ENCODE data around the gene GPR31.
"Not testable (repeated sequence)": the region's sequence is repeated elsewhere in the genome, so short reads cannot be mapped to it uniquely, and the experiment has no call there.

GPR31 gene

GRCh38 chr6:167157863-167158262 is at the start of gene GPR31:
Gene GPR31, minus strand, starts transcription at chr6:167157980. Its CDS starts 149 bp downstream, at chr6:167157831.
- in situ Hi-C loops (cut with MboI; ENCODE audit: low sequenced_read_pairs): no loop called here

DNA sequence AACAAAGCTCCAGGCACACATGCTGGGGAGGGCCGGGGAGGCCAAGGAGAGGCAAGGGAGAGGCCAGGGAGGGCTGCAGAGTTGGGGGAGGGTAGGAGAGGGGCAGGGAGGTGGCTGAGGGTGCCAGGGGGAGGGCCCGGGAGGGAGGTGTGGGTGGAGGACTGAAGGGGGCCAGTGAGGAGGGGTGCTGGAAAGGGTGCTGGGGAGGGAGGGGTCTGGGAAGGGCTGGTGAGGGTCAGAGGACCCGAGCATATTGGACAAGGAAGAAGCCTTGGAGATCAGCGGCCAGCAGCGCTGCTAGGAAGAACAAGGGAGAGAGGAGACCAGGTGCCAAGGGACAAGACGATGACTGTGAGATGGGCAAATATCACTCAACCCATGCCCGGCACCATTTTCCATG is 49.7 kb upstream of the GPR31 start:
- in situ Hi-C loops (cut with MboI; ENCODE audit: low sequenced_read_pairs): no loop called here

GRCh38 chr6:167205316-167205715 is 47.5 kb upstream of the GPR31 start:
- in situ Hi-C loops (cut with MboI; ENCODE audit: low sequenced_read_pairs): not testable (repeated sequence)

- in situ Hi-C loops (cut with MboI; ENCODE audit: low sequenced_read_pairs): not testable (repeated sequence)
These were observed 46.2 kb upstream of the GPR31 start for GRCh38 chr6:167204059-167204348.

- in situ Hi-C loops (cut with MboI; ENCODE audit: low sequenced_read_pairs): not testable (repeated sequence)
These were observed 45.7 kb upstream of the GPR31 start for GRCh38 chr6:167203261-167204058.

- in situ Hi-C loops (cut with MboI; ENCODE audit: low sequenced_read_pairs): not testable (repeated sequence)
These were observed 44.8 kb upstream of the GPR31 start for GRCh38 chr6:167202613-167203012.

DNA sequence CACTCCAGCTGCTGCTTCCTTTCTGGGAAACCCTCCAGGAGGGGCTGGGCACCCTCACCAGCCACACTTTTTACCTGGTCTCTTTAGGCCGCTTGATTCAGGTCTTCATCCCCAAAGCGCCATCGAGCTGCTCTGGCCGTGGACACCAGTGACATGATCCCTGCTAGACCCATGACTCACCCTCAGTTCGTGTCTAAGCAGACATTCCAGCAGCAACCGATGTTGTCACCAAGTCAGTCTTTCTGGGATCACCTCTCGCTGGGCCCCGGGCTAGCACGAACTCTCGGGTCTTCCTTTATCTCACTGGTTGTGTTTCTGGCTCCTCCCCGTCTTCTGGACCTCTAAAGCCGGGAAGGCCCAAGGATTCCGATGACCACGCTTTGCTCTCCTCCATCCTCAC is 43.0 kb upstream of the GPR31 start:
- in situ Hi-C loops (cut with MboI; ENCODE audit: low sequenced_read_pairs): no loop called here

DNA sequence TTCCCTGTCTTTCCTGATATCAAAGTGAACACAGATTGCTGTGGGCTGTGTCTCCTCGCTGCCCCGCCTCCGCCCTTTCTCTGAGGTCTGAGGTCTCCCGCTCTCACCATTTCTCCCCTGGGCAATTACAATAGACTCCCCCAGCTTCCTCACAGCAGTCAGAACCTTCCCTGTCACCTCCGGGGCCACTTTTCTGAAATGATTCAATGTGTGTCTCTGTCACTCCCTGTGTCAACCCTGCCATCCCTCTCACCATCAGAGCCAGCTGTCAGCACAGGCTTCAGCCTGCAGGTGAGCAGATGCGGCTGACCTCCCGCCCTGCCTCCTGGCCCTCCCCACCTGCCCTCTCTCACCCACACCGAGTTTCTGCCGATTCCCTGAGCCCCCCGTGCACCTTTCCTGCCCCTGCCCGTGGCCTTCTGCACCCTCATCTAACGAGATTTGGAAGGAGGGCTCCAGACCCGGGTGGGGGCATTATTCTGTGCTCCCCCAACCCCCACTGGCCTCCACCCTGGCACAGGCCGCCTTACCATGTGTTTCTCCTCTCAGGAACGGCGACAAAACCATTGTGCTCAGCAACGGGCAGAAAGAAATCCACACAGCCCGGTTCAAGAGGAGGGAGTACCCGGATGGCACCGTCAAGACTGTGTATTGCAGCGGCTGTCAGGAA is 38.3 kb upstream of the GPR31 start:
- in situ Hi-C loops (cut with MboI; ENCODE audit: low sequenced_read_pairs): not testable (repeated sequence)

DNA sequence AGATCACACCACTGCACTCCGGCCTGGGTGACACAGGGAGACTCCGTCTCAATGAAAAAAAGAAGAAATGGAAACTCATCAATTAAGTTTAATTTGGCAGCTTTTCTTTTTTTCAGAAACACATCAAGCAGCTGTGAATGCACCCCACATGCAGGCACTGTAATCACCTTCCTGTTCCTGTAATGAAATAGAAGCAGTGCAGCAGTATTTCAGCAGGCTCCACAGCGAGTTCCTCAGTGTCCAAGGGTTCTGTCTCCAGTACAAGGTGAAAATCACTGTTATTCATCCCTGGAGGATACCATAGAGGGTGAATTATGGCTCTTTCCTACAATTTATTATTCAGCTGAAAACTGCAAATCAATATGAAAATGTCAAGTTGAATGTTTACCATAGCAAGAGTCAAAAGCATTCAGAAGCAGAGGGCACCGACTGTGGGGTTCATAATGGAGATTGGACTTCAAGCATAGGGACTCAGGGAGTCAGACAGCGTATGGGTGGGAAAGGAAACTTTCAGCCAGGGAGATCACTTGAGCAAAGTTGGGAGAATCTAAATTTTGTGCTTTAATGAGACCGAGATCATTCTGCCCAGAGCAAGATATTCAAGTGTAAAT is 35.8 kb upstream of the GPR31 start:
- in situ Hi-C loops (cut with MboI; ENCODE audit: low sequenced_read_pairs): not testable (repeated sequence)

DNA sequence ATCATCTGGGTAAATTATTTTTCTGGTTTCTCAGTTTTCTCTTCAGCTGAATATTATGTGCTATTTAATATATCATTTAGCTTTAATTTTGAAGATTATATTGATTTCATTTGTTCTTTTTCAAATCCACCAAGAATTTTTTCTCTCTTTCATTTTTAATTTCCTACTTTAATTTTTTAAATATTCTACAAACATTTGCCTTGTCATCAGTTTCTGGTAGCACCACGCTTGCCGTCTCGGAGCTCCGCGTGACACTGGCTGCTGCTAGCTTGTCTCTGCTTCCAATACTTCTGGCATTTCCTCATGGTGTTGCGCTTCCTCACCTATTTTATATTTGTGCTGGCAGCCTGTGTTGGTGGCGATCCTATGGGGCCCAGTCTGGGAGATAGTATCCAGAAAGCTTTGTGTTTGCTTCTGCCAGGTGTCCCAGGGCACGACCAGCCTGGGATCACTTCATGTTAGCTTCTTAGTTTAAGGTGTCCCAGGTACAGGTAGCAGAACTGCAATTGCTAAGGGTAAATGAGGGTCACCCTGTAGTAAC is 33.3 kb upstream of the GPR31 start:
- in situ Hi-C loops (cut with MboI; ENCODE audit: low sequenced_read_pairs): not testable (repeated sequence)

- in situ Hi-C loops (cut with MboI; ENCODE audit: low sequenced_read_pairs): not testable (repeated sequence)
These were observed 29.5 kb upstream of the GPR31 start for GRCh38 chr6:167187275-167187674.

- in situ Hi-C loops (cut with MboI; ENCODE audit: low sequenced_read_pairs): not testable (repeated sequence)
These were observed 27.3 kb upstream of the GPR31 start for GRCh38 chr6:167185101-167185500.

GRCh38 chr6:167182913-167183314 is 25.1 kb upstream of the GPR31 start:
- in situ Hi-C loops (cut with MboI; ENCODE audit: low sequenced_read_pairs): not testable (repeated sequence)

DNA sequence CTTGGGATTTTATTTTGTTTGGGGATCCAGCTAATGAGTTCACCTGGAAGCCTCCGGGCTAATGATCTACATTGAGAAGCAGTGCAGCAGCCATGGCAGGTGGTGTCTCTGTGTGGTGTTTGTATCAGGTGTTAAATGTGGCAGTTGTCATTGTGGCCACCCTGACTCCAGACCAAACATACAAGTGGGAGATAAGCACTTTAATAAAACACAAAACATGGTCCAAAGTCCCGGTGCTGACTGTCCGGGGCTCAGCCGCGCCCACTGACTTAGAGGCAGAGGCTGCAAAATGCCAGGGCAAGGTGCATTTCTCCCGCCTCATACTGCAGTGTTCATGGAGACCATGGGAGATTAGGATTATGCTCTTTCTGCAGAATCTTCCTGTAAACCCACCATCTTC is 23.6 kb upstream of the GPR31 start:
- in situ Hi-C loops (cut with MboI; ENCODE audit: low sequenced_read_pairs): not testable (repeated sequence)

GRCh38 chr6:167180086-167180485 is 22.3 kb upstream of the GPR31 start:
- in situ Hi-C loops (cut with MboI; ENCODE audit: low sequenced_read_pairs): not testable (repeated sequence)

DNA sequence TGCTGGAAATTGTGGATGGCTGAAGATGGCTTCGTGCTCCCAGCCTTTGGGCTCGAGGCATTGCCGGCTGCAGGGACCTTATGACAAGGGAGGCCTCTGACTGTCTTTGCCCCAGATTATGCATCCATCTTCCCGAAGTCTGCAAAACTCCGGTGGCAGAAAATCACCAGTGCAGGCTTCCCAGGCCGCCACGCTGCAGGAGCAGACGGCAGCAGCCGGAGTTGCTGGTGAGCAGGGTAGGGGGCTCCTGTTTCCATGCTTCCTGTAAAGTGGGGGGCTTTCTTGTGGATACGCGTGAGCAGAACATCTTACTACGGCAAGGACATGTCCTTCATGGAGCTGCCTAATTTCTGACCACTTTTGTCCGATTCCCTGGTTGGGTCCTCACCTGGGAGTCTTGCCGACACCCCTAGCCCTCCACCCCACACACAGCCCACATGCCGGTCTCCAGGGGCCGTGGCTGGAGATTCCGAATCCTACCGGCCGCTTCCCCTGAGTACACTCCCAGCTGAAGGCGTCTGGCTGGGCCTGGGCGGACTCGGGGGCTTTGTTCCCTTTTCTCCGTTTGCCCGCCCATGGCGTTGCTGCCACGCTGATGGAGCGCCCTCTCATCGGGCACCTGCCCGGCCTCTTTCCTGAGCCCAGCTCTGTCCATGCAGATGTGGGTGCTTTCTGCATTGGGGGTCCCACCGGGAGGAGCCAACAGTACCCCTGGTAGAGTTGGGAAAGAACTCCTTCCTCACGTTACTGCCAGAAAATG is 21.3 kb upstream of the GPR31 start:
- in situ Hi-C loops (cut with MboI; ENCODE audit: low sequenced_read_pairs): not testable (repeated sequence)

DNA sequence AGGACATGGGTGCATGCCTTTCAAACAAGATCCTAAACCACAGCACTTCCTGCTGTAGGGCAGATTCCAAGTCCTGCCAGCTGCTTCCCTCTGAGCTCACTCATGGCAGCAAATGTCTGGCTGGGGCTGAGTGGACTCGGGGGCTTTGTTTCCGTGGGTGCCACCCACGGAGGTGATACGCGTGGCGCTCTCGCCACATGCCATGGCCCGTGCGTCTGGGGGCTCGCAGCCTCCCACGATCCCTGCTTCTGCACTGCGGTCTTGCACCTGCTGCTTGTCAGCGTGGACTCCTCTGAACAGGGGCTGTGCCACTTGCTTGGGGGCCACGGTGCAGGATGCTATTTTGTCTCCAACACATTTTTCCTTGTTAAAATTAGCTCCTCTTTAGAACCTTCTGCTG is 19.5 kb upstream of the GPR31 start:
- in situ Hi-C loops (cut with MboI; ENCODE audit: low sequenced_read_pairs): not testable (repeated sequence)

DNA sequence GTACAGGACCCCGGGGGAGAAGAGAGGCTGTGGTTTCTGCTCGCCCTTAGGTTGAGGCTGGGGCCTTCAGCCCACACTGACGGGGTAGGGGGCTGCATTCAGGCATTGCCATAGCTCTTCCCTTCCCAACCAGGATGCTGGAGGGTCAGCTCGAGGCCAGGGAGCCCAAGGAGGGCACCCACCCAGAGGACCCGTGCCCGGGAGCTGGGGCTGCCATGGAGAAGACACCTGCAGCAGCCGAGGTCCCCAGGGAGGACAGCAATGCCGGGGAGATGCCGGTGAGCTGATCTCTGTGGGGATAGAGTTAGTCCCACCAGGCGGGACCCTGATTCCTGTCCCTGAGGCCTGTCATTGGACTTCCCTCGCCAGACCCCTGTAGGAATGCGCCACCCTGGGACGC is 14.2 kb upstream of the GPR31 start:
- in situ Hi-C loops (cut with MboI; ENCODE audit: low sequenced_read_pairs): not testable (repeated sequence)

DNA sequence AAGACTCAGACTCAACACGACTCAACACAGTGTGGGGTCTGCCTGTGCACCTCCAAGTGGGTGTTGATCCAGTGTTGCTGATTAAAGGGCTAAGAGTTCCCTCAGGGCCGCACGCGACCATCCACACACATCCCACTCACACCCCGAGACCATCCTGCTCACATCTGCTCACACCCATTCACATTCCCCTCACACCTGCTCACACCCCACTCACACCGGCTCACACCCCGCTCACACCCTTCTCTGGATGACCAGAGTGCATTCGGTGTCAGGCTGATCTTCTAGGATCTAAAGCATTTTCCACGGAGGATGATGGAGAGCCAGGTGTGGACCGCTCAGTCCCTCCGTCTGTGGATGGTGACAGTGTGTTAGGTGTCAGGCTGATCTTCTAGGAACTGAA is 13.5 kb upstream of the GPR31 start:
- in situ Hi-C loops (cut with MboI; ENCODE audit: low sequenced_read_pairs): not testable (repeated sequence)

- in situ Hi-C loops (cut with MboI; ENCODE audit: low sequenced_read_pairs): not testable (repeated sequence)
These were observed 12.1 kb upstream of the GPR31 start for GRCh38 chr6:167169867-167170266.

GRCh38 chr6:167168296-167168695 is 10.5 kb upstream of the GPR31 start:
- in situ Hi-C loops (cut with MboI; ENCODE audit: low sequenced_read_pairs): not testable (repeated sequence)

Measured in HL-60/S4 (cell line).